ENCODE measurements around the gene DLGAP1.

GRCh38 chr18:4020026-4020425, 435.1 kb downstream of the DLGAP1 start:
- TF ChIP-seq CTCF (IDR thresholded peaks at IDR 0.05) (no peak), EZH2 (IDR thresholded peaks at IDR 0.05; ENCODE audit: borderline replicate concordance, insufficient read depth, low read depth, low read length, poor library complexity, severe bottlenecking) (no peak)
